DND-41 (cell line): ENCODE measurements around the gene REP15.

ENCODE experiments used
- ATAC-seq: fragments of 200-7000 bp; cut with Tn5 transposase; 3 replicates; pipeline ENCODE4 v1.9.1; 2021; ENCODE audit warnings: low read depth; ENCODE audit not compliant: insufficient read depth
- DNase-seq: peaks from one replicate; pipeline ENCODE4 v3.0.0-alpha.2; 2020
- H2AFZ ChIP-seq: 2 replicates; pipeline ENCODE4 v1.6.0; 2012; ENCODE audit warnings: low read depth, low read length
- H3K27ac ChIP-seq: 2 replicates; pipeline ENCODE4 v1.5.1; 2012; ENCODE audit warnings: low read length, inconsistent platforms
- H3K27me3 ChIP-seq: fragments of 200-600 bp; sonication (generic); 2 replicates; pipeline ENCODE4 v1.6.0; 2012; ENCODE audit warnings: low read length, mild to moderate bottlenecking, inconsistent platforms; ENCODE audit not compliant: insufficient read depth, poor library complexity
- H3K36me3 ChIP-seq: 2 replicates; pipeline ENCODE4 v1.5.1; 2012; ENCODE audit warnings: low read length, inconsistent platforms; ENCODE audit not compliant: insufficient read depth
- H3K4me1 ChIP-seq: 2 replicates; pipeline ENCODE4 v1.5.1; 2012; ENCODE audit warnings: mild to moderate bottlenecking, low read length; ENCODE audit not compliant: insufficient read depth
- H3K4me2 ChIP-seq: 2 replicates; pipeline ENCODE4 v1.6.0; 2012; ENCODE audit warnings: mild to moderate bottlenecking, moderate library complexity, low read length, inconsistent platforms; ENCODE audit not compliant: insufficient read depth
- H3K4me3 ChIP-seq, 2 experiments: fragments of 200-600 bp in 1 of 2; shearing (Covaris generic) in 1 of 2; 2 replicates each; pipeline ENCODE4 v1.5.1; 2012 to 2016; ENCODE audit warnings: inconsistent platforms in 2 of 2, low read length in 2 of 2, mild to moderate bottlenecking in 2 of 2, low read depth in 1 of 2, moderate library complexity in 1 of 2
- H3K79me2 ChIP-seq: 2 replicates; pipeline ENCODE4 v1.6.0; 2012; ENCODE audit warnings: low read length, inconsistent platforms; ENCODE audit not compliant: insufficient read depth
- H3K9ac ChIP-seq: 2 replicates; pipeline ENCODE4 v1.6.0; 2012; ENCODE audit warnings: low read depth, mild to moderate bottlenecking, inconsistent platforms, low read length, moderate library complexity
- H3K9me3 ChIP-seq: 2 replicates; pipeline ENCODE4 v1.5.1; 2012; ENCODE audit warnings: low read length, moderate library complexity, mild to moderate bottlenecking, inconsistent platforms; ENCODE audit not compliant: insufficient read depth, severe bottlenecking
- H4K20me1 ChIP-seq: 2 replicates; pipeline ENCODE4 v1.6.0; 2012; ENCODE audit warnings: low read length; ENCODE audit not compliant: insufficient read depth
- EZH2 ChIP-seq: IDR thresholded peaks from 3 replicates; pipeline ENCODE4 v1.6.1; 2012; ENCODE audit warnings: borderline replicate concordance, low read depth, mild to moderate bottlenecking, moderate library complexity, low read length, inconsistent platforms; ENCODE audit not compliant: severe bottlenecking
- TF ChIP-seq, protein P1 (sequence below): IDR thresholded peaks from 2 replicates; pipeline ENCODE4 v1.5.1; 2012; ENCODE audit warnings: borderline replicate concordance, low read length, moderate library complexity, mild to moderate bottlenecking; ENCODE audit not compliant: poor library complexity, severe bottlenecking; ENCODE audit errors: extremely low read depth

Gene REP15

DNA sequence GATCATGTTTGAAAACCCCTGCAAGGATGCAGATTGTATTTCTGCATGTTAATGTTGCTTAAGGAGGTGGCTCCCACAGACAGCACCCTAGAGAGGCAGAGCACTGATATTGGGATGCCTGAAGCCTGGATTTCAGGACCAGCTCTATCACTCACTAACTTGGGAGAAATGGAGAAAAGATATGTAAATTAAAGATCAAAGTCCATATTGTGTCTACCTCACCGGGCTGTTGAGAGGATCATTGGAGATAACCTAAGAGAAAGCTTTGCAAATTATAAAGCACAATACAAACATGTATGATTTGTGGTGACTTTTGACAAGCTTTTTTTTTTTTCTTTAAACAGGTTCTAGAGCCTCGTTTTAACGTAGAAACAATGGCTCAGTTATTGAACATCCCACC lies 7.6 kb upstream of the REP15 start:
- H3K27me3 ChIP-seq: no peaks in the 10 kb centered on the region
- no peaks in the 10 kb centered on the region for H3K4me1 ChIP-seq
- no peaks in the 10 kb centered on the region for H3K36me3 ChIP-seq
- DNase-seq (no peak), ATAC-seq (no peak)
- no peak overlapping the region for H3K4me2 ChIP-seq
- no peak overlapping the region for H3K4me3 ChIP-seq
- TF ChIP-seq EZH2: no peak
- TF ChIP-seq, protein P1, sequence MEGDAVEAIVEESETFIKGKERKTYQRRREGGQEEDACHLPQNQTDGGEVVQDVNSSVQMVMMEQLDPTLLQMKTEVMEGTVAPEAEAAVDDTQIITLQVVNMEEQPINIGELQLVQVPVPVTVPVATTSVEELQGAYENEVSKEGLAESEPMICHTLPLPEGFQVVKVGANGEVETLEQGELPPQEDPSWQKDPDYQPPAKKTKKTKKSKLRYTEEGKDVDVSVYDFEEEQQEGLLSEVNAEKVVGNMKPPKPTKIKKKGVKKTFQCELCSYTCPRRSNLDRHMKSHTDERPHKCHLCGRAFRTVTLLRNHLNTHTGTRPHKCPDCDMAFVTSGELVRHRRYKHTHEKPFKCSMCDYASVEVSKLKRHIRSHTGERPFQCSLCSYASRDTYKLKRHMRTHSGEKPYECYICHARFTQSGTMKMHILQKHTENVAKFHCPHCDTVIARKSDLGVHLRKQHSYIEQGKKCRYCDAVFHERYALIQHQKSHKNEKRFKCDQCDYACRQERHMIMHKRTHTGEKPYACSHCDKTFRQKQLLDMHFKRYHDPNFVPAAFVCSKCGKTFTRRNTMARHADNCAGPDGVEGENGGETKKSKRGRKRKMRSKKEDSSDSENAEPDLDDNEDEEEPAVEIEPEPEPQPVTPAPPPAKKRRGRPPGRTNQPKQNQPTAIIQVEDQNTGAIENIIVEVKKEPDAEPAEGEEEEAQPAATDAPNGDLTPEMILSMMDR: no peak
- no peaks in the 10 kb centered on the region for H3K9me3 ChIP-seq
- H2AFZ ChIP-seq: no peak overlapping the region
- no peaks in the 10 kb centered on the region for H4K20me1 ChIP-seq
- no peaks in the 10 kb centered on the region for H3K79me2 ChIP-seq
- no peak overlapping the region for H3K27ac ChIP-seq
- no peak overlapping the region for H3K9ac ChIP-seq

DNA sequence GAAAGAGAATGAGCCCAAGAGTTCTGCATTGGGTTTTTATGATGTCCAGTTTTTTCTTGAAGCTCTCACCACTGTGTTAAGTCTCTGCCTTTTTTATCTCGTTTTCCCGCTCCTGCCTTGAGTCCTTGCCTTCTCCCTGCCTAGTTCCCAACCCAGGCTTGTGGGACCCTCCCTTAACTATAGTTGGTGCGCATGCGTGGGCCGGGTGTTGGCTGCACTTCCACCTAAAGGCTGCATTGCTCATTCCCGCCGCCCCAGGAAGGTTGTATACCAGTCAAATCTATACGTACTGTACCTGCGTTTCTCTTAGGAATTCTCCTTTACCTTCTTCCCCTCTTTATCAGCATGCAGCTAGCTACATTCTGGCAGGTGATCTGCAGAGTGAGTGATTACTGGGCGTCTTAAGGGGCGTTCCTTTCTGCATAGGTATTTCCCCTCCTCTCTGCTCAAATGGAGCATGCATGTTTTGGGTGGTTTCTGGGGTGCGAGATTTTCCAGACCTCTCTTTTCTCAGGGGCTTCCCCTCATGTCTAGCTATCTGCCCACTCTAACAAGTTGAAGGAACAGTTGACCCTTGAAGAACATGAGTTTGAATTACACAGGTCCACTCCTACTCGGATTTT lies 6.6 kb upstream of the REP15 start:
- H3K36me3 ChIP-seq: no peaks in the 10 kb centered on the region
- no peaks in the 10 kb centered on the region for H3K79me2 ChIP-seq
- ATAC-seq: no peak
- no peaks in the 10 kb centered on the region for H3K9me3 ChIP-seq
- H3K27ac ChIP-seq: no peak overlapping the region
- no peaks in the 10 kb centered on the region for H4K20me1 ChIP-seq
- no peaks in the 10 kb centered on the region for H3K4me1 ChIP-seq
- no peak overlapping the region for H2AFZ ChIP-seq
- TF ChIP-seq, protein P1: no peak
- TF ChIP-seq EZH2: no peak
- H3K27me3 ChIP-seq: no peaks in the 10 kb centered on the region
- no peak overlapping the region for H3K4me3 ChIP-seq
- DNase-seq: no peak
- no peak overlapping the region for H3K4me2 ChIP-seq
- no peak overlapping the region for H3K9ac ChIP-seq

DNA sequence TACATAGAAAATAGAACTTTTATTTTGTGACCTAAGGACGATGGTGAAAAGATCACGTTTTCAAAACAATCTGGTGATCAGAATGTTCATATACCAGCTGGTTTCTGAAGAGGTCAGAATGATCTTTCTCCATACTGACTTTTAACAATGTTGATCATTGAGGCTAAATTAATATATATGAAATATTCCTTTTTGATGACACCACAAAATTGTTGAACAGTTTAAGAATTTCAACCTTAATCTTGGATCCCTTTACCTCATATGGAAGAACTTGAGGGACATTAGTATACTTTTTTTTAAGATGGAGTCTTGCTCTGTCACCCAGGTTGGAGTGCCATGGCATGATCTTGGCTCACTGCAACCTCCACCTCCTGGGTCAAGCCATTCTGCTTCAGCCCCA lies 2.8 kb upstream of the REP15 start:
- Histone ChIP-seq H3K9ac (no peak overlapping the region), H3K4me3 (no peak overlapping the region), H3K36me3 (no peaks in the 10 kb centered on the region), H3K9me3 (no peaks in the 10 kb centered on the region), H3K27ac (no peak overlapping the region), H3K27me3 (no peaks in the 10 kb centered on the region), H3K79me2 (no peaks in the 10 kb centered on the region), H4K20me1 (no peaks in the 10 kb centered on the region), H3K4me2 (no peak overlapping the region), H2AFZ (no peak overlapping the region), H3K4me1 (no peaks in the 10 kb centered on the region)
- ATAC-seq (no peak), DNase-seq (no peak)
- TF ChIP-seq, protein P1: no peak
- no peak for TF ChIP-seq EZH2
